Uterus (tissue), 4 donors: ENCODE results near the gene PPP2CA. TPM values are rescaled to one million over a fixed set of nuclear protein-coding genes. Genes with fewer than 3 reads are reported as not detected.

Experiments used
- DNase-seq, 2 donors: peaks; one replicate each; pipeline ENCODE4 v3.0.0-alpha.2; 2019 to 2020
- H3K27ac ChIP-seq, 2 donors: fragments of 200-600 bp; sonication (generic); 1 replicate in 1 of 2; 2 replicates in 1 of 2; pipeline ENCODE4 v1.5.1; 2016 to 2018
- H3K27me3 ChIP-seq, 2 donors: fragments of 200-600 bp; sonication (generic); one replicate each; pipeline ENCODE4 v1.5.1; 2018 to 2019; ENCODE audit warnings: control low read depth in 1 of 2
- H3K36me3 ChIP-seq, 2 donors: fragments of 200-600 bp; sonication (generic); one replicate each; pipeline ENCODE4 v1.5.1; 2019; ENCODE audit warnings: control low read depth in 1 of 2
- H3K4me1 ChIP-seq, 2 donors: fragments of 200-600 bp; sonication (generic); one replicate each; pipeline ENCODE4 v1.5.1; 2018 to 2019; ENCODE audit warnings: control low read depth in 1 of 2
- H3K4me3 ChIP-seq, 2 donors: fragments of 200-600 bp; sonication (generic); 1 replicate in 1 of 2; 2 replicates in 1 of 2; pipeline ENCODE4 v1.5.1; 2018 to 2019; ENCODE audit warnings: mild to moderate bottlenecking in 1 of 2
- H3K9me3 ChIP-seq, 2 donors: fragments of 200-600 bp; sonication (generic); one replicate each; pipeline ENCODE4 v1.5.1; 2019; ENCODE audit warnings: control low read depth in 1 of 2
- CTCF ChIP-seq, 4 experiments: fragments of 200-600 bp in 2 of 4; fragments of 450-650 bp in 2 of 4; sonication (generic) in 2 of 4; IDR thresholded peaks; one replicate each; pipeline ENCODE4 v1.5.1; 2016 to 2019; ENCODE audit warnings: antibody characterized with exemption in 4 of 4, mild to moderate bottlenecking in 2 of 4, moderate library complexity in 1 of 4
- POLR2A ChIP-seq, 2 donors: fragments of 450-650 bp; IDR thresholded peaks; one replicate each; pipeline ENCODE4 v1.6.1; 2016; ENCODE audit warnings: antibody characterized with exemption in 2 of 2, mild to moderate bottlenecking in 1 of 2, moderate library complexity in 1 of 2
- intact Hi-C: fragments of 100-400 bp; cut with DNase I; formaldehyde crosslinking; loops from one replicate; pipeline ENCODE4 v1.15.1; 2023; ENCODE audit warnings: low total_unique reads
- total RNA-seq, 4 donors: library from RNA; depleted of rRNA in 3 of 4; stranded (reverse); fragments of >200 nt in 3 of 4; gene quantifications; one replicate each; pipeline versions ENCODE4 v1.1.0 to v1.2.4, GENCODE V29; 2014 to 2023
- donor health status: DM: yes; HTN: yes; CAD: no.

PPP2CA gene
- total RNA-seq, 4 donors from 2014 or later, result 114 to 437 (median 226) TPM

GRCh38 chr5:134207696-134208095 is 18.2 kb downstream of the PPP2CA start:
- TF ChIP-seq POLR2A (IDR thresholded peaks at IDR 0.05) (no peak), CTCF (IDR thresholded peaks at IDR 0.05) (no peak)
- Histone ChIP-seq H3K9me3 (no peaks in the 10 kb centered on the region), H3K36me3 (no peaks in the 10 kb centered on the region), H3K27ac (no peak overlapping the region), H3K4me1 (no peaks in the 10 kb centered on the region), H3K27me3 (no peaks in the 10 kb centered on the region), H3K4me3 (no peak overlapping the region)
- DNase-seq, result no peak
- intact Hi-C loops, result no loop called here

- no peak overlapping the region for H3K27ac ChIP-seq
- no peak for DNase-seq
- no peaks in the 10 kb centered on the region for H3K4me1 ChIP-seq
- intact Hi-C loops, result no loop called here
- H3K27me3 ChIP-seq, result no peaks in the 10 kb centered on the region
- no peaks in the 10 kb centered on the region for H3K9me3 ChIP-seq
- H3K4me3 ChIP-seq, result no peak overlapping the region
- H3K36me3 ChIP-seq, result no peaks in the 10 kb centered on the region
- TF ChIP-seq CTCF (IDR thresholded peaks at IDR 0.05), result no peak
- no peak for TF ChIP-seq POLR2A (IDR thresholded peaks at IDR 0.05)
These were observed 19.2 kb downstream of the PPP2CA start for GRCh38 chr5:134206627-134207160.

GRCh38 chr5:134204575-134204974 is 21.3 kb downstream of the PPP2CA start:
- intact Hi-C loops, result no loop called here
- no peak overlapping the region for H3K4me3 ChIP-seq
- no peaks in the 10 kb centered on the region for H3K36me3 ChIP-seq
- H3K27ac ChIP-seq, result no peak overlapping the region
- TF ChIP-seq CTCF (IDR thresholded peaks at IDR 0.05) (no peak), POLR2A (IDR thresholded peaks at IDR 0.05) (no peak)
- no peaks in the 10 kb centered on the region for H3K4me1 ChIP-seq
- H3K9me3 ChIP-seq, result no peaks in the 10 kb centered on the region
- H3K27me3 ChIP-seq, result no peaks in the 10 kb centered on the region
- DNase-seq, result no peak

GRCh38 chr5:134203630-134204029 is 22.2 kb downstream of the PPP2CA start:
- no peak for DNase-seq
- no peaks in the 10 kb centered on the region for H3K36me3 ChIP-seq
- no peak for TF ChIP-seq POLR2A (IDR thresholded peaks at IDR 0.05)
- no peak for TF ChIP-seq CTCF (IDR thresholded peaks at IDR 0.05)
- H3K27me3 ChIP-seq, result no peaks in the 10 kb centered on the region
- intact Hi-C loops, result no loop called here
- H3K9me3 ChIP-seq, result no peaks in the 10 kb centered on the region
- H3K4me3 ChIP-seq, result no peak overlapping the region
- H3K27ac ChIP-seq, result no peak overlapping the region
- no peaks in the 10 kb centered on the region for H3K4me1 ChIP-seq

GRCh38 chr5:134195666-134196065 is 30.2 kb downstream of the PPP2CA start:
- Histone ChIP-seq H3K4me1 (no peaks in the 10 kb centered on the region), H3K4me3 (no peak overlapping the region), H3K27ac (no peak overlapping the region), H3K36me3 (no peaks in the 10 kb centered on the region), H3K9me3 (no peaks in the 10 kb centered on the region), H3K27me3 (no peaks in the 10 kb centered on the region)
- no peak for TF ChIP-seq POLR2A (IDR thresholded peaks at IDR 0.05)
- no peak for TF ChIP-seq CTCF (IDR thresholded peaks at IDR 0.05)
- DNase-seq, result no peak
- intact Hi-C loops, result no loop called here
